ENCODE results near the gene RGS8. TPM values are rescaled to one million over a fixed set of nuclear protein-coding genes. Genes with fewer than 3 reads are reported as not detected.

Gene RGS8
- total and polyA plus RNA-seq, 10 of the 15 experiments (the other 5 are each of a cell fraction or from before 2014, with no cell fraction given): 0.03 to 0.62 (median 0.33) TPM

GRCh38 chr1:182713492-182713891 is 29.1 kb upstream of the RGS8 start (continued):
- TF ChIP-seq, protein P1, sequence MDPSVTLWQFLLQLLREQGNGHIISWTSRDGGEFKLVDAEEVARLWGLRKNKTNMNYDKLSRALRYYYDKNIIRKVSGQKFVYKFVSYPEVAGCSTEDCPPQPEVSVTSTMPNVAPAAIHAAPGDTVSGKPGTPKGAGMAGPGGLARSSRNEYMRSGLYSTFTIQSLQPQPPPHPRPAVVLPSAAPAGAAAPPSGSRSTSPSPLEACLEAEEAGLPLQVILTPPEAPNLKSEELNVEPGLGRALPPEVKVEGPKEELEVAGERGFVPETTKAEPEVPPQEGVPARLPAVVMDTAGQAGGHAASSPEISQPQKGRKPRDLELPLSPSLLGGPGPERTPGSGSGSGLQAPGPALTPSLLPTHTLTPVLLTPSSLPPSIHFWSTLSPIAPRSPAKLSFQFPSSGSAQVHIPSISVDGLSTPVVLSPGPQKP (IDR thresholded peaks at IDR 0.05; ENCODE audit: low read depth, low read length): no peak
- TF ChIP-seq GATAD2B (conservative IDR thresholded peaks at IDR 0.05; ENCODE audit: low read depth) (no peak), ZSCAN29 (IDR thresholded peaks at IDR 0.05) (no peak), CEBPB (IDR thresholded peaks at IDR 0.05; ENCODE audit: borderline replicate concordance in 1 of 2, low read depth in 2 of 2, low read length in 2 of 2) (no peak), TAF1 (IDR thresholded peaks at IDR 0.05; ENCODE audit: borderline replicate concordance, low read depth, low read length) (no peak)
- TF ChIP-seq, protein P2, sequence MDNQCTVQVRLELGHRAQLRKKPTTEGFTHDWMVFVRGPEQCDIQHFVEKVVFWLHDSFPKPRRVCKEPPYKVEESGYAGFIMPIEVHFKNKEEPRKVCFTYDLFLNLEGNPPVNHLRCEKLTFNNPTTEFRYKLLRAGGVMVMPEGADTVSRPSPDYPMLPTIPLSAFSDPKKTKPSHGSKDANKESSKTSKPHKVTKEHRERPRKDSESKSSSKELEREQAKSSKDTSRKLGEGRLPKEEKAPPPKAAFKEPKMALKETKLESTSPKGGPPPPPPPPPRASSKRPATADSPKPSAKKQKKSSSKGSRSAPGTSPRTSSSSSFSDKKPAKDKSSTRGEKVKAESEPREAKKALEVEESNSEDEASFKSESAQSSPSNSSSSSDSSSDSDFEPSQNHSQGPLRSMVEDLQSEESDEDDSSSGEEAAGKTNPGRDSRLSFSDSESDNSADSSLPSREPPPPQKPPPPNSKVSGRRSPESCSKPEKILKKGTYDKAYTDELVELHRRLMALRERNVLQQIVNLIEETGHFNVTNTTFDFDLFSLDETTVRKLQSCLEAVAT (IDR thresholded peaks at IDR 0.05): no peak

- Histone ChIP-seq H3K27me3 (replicated peaks in 1 of 2; ENCODE audit: control insufficient read depth in 2 of 2, insufficient read depth in 2 of 2, low read length in 1 of 2) (no peaks in the 10 kb centered on the region), H3K4me2 (ENCODE audit: control insufficient read depth, insufficient read depth) (no peak overlapping the region), H3K36me3 (ENCODE audit: control insufficient read depth in 2 of 2, insufficient read depth in 2 of 2, low read length in 1 of 2) (no peaks in the 10 kb centered on the region), H3K4me3 (no peak overlapping the region), H3K9me3 (replicated peaks; ENCODE audit: control insufficient read depth, insufficient read depth, low read length) (no peaks in the 10 kb centered on the region), H2AFZ (ENCODE audit: control insufficient read depth, low read depth, low read length) (no peak overlapping the region), H3K27ac (ENCODE audit: control insufficient read depth, insufficient read depth) (no peak overlapping the region), H3K9ac (ENCODE audit: control insufficient read depth, insufficient read depth, low read length) (no peak overlapping the region), H4K20me1 (ENCODE audit: control insufficient read depth, insufficient read depth) (no peaks in the 10 kb centered on the region), H3K4me1 (ENCODE audit: control insufficient read depth, insufficient read depth, low read length) (no peaks in the 10 kb centered on the region), H3K79me2 (ENCODE audit: control insufficient read depth, insufficient read depth, low read length) (no peaks in the 10 kb centered on the region)
- BruUV-seq (replicated peaks): no TSS peak
- DNase-seq (ENCODE audit: low read depth, low spot score) (no peak), ATAC-seq (no peak), FAIRE-seq (no peak)
- SMC1A ChIA-PET (ENCODE audit: uncharacterized antibody, unreplicated experiment): no interaction called here
- in situ Hi-C loops (cut with MboI) (no loop called here), intact Hi-C loops (cut with micrococcal nuclease; ENCODE audit: unreplicated experiment) (no loop called here)
- 65% methylated on average over 2 of the region's 2 CpGs for WGBS (ENCODE audit: insufficient coverage, insufficient replicate concordance, low lambda C conversion rate, missing lambda C conversion rate)
- CTCF ChIA-PET: no interaction called here
- RAD21 ChIA-PET (ENCODE audit: unreplicated experiment): no interaction called here
- POLR2A ChIA-PET: no interaction called here
- TF ChIP-seq BCLAF1 (IDR thresholded peaks at IDR 0.05): no peak
- TF ChIP-seq FOXK2 (IDR thresholded peaks at IDR 0.05): no peak
- no peak for TF ChIP-seq EZH2 (IDR thresholded peaks at IDR 0.05; ENCODE audit: borderline replicate concordance, control insufficient read depth, low read depth, low read length)
- TF ChIP-seq CREM (IDR thresholded peaks at IDR 0.05; ENCODE audit: low read depth): no peak
- TF ChIP-seq, protein P3, sequence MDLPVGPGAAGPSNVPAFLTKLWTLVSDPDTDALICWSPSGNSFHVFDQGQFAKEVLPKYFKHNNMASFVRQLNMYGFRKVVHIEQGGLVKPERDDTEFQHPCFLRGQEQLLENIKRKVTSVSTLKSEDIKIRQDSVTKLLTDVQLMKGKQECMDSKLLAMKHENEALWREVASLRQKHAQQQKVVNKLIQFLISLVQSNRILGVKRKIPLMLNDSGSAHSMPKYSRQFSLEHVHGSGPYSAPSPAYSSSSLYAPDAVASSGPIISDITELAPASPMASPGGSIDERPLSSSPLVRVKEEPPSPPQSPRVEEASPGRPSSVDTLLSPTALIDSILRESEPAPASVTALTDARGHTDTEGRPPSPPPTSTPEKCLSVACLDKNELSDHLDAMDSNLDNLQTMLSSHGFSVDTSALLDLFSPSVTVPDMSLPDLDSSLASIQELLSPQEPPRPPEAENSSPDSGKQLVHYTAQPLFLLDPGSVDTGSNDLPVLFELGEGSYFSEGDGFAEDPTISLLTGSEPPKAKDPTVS (IDR thresholded peaks at IDR 0.05; ENCODE audit: low read depth, low read length): no peak
- no peak for TF ChIP-seq NR2F1 (conservative IDR thresholded peaks at IDR 0.05)
- no peak for TF ChIP-seq GATAD2B (conservative IDR thresholded peaks at IDR 0.05; ENCODE audit: low read depth)
- no peak for TF ChIP-seq TCF3 (IDR thresholded peaks at IDR 0.05; ENCODE audit: borderline replicate concordance, insufficient read depth, low read depth, low read length)
- TF ChIP-seq NR2C1 (IDR thresholded peaks at IDR 0.05): no peak
- no peak for TF ChIP-seq HDAC6 (IDR thresholded peaks at IDR 0.05; ENCODE audit: unreplicated experiment)
- TF ChIP-seq STAT3 (IDR thresholded peaks at IDR 0.05; ENCODE audit: low read depth, low read length): no peak
- TF ChIP-seq ZSCAN29 (IDR thresholded peaks at IDR 0.05): no peak
- TF ChIP-seq TCF12 (IDR thresholded peaks at IDR 0.05; ENCODE audit: low read depth, low read length): no peak
- TF ChIP-seq PAX8 (IDR thresholded peaks at IDR 0.05): no peak
These were observed 25.5 kb upstream of the RGS8 start for GRCh38 chr1:182709855-182710254.

Data from GM12878 (cell line).